ENCODE data around the gene RANBP3.
"Not testable (repeated sequence)": the region's sequence is repeated elsewhere in the genome, so short reads cannot be mapped to it uniquely, and the experiment has no call there.

The RANBP3 gene

GRCh38 chr19:5897189-5897969 lies 80.6 kb downstream of the RANBP3 start:
- DNase-seq: no peak

- no peak for DNase-seq
These were observed 81.4 kb downstream of the RANBP3 start for GRCh38 chr19:5896365-5897076.

DNA sequence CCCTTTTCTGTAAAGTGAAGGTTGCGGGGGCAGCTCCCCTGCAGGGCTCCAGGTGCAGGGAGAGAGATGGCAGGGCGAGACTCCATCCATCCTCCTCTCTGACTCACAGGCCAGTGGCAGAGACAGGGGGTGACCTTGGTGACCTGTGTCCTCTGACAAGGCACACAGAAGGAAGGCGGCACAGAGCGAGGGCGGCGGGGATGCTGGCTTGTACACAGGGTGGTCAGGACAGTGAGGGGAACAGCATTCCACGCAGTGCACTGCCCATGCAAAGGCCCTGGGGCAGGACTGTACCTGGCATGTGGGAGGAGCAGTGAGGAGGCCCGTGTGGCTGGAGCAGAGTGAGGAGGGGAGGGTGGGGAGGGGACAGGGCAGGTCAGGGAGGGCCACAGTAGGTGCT lies 82.0 kb downstream of the RANBP3 start:
- no peak for DNase-seq

GRCh38 chr19:5895409-5895808 lies 82.5 kb downstream of the RANBP3 start:
- DNase-seq: no peak

DNA sequence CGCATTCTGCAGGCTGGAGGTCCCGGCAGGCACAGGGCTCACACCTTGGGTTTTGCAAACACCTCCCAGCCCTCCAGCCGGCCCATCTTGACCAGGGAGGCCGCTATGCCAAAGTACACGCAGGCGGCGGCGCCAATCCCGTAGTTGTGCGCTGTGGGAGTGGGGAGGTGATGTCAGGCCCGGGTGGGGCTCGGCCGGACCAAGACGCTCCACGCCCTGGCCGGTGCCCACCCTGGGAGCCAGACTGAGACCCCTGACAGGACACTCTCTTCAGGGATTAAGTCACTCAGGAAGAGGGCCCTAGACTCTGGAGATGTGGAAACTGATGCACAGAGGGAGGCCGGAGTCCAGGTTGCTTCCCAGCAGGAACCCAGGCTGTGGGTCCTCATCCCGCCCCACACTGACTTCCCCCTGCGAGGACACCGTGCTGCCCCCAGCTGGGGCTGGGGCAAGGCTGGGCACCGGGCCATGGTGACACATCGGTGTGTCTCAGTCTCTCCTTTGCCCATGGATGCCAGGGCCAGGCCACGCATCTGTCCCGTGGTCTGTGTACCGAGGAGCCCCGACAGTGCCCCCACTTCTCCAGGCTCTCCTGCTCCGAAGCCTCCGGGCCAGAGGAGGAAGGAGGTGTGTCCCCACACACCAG lies 83.1 kb downstream of the RANBP3 start:
- DNase-seq: no peak

- no peak for DNase-seq
These were observed 83.8 kb downstream of the RANBP3 start for GRCh38 chr19:5893907-5894703.

GRCh38 chr19:5893296-5893903 lies 84.5 kb downstream of the RANBP3 start:
- no peak for DNase-seq

- no peak for DNase-seq
These were observed 85.1 kb downstream of the RANBP3 start for GRCh38 chr19:5892772-5893275.

DNA sequence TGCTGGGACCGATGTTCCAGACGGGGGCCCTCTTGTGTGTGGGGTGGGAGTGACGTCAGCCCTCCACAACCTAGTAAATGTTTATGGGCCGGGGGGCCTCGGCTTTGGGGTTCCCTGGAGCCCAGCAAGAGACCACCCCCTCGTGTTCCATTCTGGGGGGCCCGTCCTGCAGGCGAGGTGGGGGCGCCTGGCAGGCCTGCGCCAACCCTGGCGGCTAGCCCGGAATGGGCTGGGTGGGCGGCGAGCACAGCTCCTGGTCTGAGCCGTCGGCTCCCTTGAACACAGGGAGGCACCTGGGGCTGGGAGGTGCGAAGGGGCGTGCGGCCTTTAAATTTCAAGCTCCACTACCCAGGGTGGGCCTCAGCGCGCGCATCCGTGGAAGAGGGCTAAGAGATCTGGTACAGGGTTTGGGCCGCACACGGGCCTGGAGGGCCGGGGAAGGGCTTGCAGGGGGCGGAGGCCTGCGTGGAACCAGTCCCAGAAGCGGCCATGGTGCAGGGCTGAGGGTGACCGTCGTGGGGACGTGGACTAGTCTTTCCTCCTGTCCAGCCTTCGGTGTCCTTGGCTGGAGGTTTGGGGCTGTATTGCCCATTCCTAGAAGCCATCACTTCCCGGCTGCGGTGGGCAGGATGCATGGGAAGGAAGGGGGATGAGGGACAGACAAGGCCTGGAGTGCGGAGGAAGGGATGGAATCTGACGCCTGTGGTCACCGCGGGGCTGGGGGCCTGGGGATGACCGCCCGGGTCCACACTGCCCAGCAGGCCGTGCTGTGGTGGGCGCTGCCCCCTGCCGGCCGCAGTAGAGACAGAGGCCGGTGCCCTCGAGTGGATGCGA lies 85.8 kb downstream of the RANBP3 start:
- no peak for DNase-seq

GRCh38 chr19:5891572-5891937 lies 86.4 kb downstream of the RANBP3 start:
- DNase-seq: no peak

DNA sequence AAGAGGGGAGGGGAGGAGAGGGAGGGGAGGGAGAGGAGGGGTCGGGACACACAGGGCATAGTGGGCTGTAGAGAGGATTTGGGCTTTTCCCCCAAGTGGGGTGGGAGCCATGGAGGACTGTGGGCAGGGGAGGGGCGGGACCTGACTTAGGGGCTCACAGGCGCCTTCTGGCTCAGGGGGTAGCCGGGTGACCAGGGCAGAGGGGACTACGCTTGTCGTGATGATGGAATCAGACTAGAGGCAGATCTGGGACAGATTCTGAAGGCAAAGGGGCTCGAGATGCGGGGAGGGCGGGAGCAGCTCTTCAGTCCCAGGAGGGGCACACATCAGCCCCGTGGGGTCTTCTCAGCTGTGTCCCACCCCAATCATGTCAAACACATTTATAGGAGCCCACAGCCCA lies 87.8 kb downstream of the RANBP3 start:
- DNase-seq: no peak

- DNase-seq: no peak
These were observed 88.5 kb downstream of the RANBP3 start for GRCh38 chr19:5889288-5889971.

- DNase-seq: not testable (repeated sequence)
These were observed 93.7 kb downstream of the RANBP3 start for GRCh38 chr19:5884065-5884811.

DNA sequence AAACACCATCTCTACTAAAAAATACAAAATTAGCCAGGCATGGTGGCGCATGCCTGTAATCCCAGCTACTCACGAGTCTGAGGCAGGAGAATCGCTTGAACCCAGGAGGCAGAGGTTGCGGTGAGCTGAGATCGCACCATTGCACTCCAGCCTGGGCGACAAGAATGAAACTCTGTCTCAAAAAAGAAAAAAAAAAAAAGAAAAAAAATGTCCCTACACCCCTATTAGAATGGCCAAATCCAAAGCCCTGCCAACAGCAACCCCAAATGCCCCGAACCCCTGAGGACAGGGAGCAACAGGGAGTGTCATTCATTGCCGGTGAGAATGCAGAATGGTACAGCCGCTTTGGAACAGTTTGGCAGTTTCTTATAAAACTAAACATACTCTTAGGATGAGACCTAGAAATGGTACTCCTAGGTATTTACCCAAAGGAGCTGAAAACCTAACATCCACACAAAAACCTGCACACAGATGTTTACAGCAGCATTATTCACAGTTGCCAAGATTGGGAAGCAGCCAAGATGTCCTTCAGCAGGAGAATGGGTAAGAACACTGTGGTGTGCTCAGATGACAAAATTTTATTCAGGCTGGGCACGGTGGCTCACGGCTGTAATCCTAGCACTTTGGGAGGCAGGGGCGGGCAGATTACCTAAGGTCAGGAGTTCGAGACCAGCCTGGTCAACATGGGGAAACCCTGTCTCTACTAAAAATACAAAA lies 94.6 kb downstream of the RANBP3 start:
- not testable (repeated sequence) for DNase-seq

GRCh38 chr19:5882421-5882968 lies 95.4 kb downstream of the RANBP3 start:
- DNase-seq: no peak

GRCh38 chr19:5881543-5882299 lies 96.2 kb downstream of the RANBP3 start:
- no peak for DNase-seq

- peak; percentile 13 for DNase-seq
These were observed 97.3 kb downstream of the RANBP3 start for GRCh38 chr19:5880604-5881078.

DNA sequence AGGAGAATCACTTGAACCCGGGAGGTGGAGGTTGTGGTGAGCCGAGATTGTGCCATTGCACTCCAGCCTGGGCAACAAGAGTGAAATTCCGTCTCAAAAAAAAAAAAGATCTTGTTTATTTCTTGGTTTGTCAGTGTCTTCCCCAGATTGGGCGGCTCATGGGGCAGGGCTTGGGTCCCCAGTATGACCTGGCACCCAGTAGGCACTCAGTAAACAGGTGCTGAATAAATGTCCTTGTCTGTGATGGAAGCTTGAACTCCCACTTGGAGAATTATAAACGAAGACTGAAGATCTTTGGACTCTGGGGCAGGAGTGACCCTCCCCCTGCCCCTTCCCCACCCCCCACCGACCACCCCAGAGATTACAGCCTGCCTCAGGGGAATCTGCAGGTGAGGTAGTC lies 97.7 kb downstream of the RANBP3 start:
- no peak for DNase-seq

Data from NCI-H2227 treated with DMSO at 0.1 percent for 48 hours (cell line).